WTC11 (cell line): ENCODE measurements around the gene HSPB6.

Experiments used
- CTCF ChIP-seq: fragments of 200-600 bp; IDR thresholded peaks from 2 replicates; pipeline ENCODE4 v1.8.0; 2022; ENCODE audit warnings: antibody characterized with exemption
- JUN ChIP-seq: sonication (generic); formaldehyde crosslinking; IDR thresholded peaks from 2 replicates; pipeline ENCODE4 v1.8.0; 2023; ENCODE audit warnings: mild to moderate bottlenecking, missing genetic modification reagents
- NFYB ChIP-seq: sonication (generic); formaldehyde crosslinking; conservative IDR thresholded peaks from 2 replicates; pipeline ENCODE4 v1.8.0; 2022; ENCODE audit warnings: low read depth, missing genetic modification reagents
- SP1 ChIP-seq: sonication (generic); formaldehyde crosslinking; conservative IDR thresholded peaks from 2 replicates; pipeline ENCODE4 v1.8.1; 2022; ENCODE audit warnings: missing genetic modification reagents
- USF1 ChIP-seq: sonication (generic); formaldehyde crosslinking; IDR thresholded peaks from 2 replicates; pipeline ENCODE4 v1.8.0; 2022; ENCODE audit warnings: mild to moderate bottlenecking, missing genetic modification reagents
- TF ChIP-seq, protein P1 (sequence below): fragments of 250-450 bp; sonication (Bioruptor Pico); IDR thresholded peaks from 2 replicates; pipeline ENCODE4 v1.9.0; 2021; ENCODE audit warnings: moderate library complexity, mild to moderate bottlenecking, inconsistent platforms, borderline replicate concordance
- TF ChIP-seq, protein P2 (sequence below): sonication (generic); formaldehyde crosslinking; IDR thresholded peaks from 2 replicates; pipeline ENCODE4 v1.8.0; 2023; ENCODE audit warnings: mild to moderate bottlenecking, missing genetic modification reagents
- TF ChIP-seq, protein P3 (sequence below): sonication (generic); formaldehyde crosslinking; conservative IDR thresholded peaks from 2 replicates; pipeline ENCODE4 v1.8.1; 2022; ENCODE audit warnings: mild to moderate bottlenecking, missing genetic modification reagents

- TF ChIP-seq, protein P1, sequence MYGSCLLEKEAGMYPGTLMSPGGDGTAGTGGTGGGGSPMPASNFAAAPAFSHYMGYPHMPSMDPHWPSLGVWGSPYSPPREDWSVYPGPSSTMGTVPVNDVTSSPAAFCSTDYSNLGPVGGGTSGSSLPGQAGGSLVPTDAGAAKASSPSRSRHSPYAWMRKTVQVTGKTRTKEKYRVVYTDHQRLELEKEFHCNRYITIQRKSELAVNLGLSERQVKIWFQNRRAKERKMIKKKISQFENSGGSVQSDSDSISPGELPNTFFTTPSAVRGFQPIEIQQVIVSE (CRISPR knock-in tag), result no peak
- TF ChIP-seq CTCF, result no peak
- peak; percentile 56 for TF ChIP-seq NFYB (CRISPR knock-in tag)
- TF ChIP-seq, protein P2, sequence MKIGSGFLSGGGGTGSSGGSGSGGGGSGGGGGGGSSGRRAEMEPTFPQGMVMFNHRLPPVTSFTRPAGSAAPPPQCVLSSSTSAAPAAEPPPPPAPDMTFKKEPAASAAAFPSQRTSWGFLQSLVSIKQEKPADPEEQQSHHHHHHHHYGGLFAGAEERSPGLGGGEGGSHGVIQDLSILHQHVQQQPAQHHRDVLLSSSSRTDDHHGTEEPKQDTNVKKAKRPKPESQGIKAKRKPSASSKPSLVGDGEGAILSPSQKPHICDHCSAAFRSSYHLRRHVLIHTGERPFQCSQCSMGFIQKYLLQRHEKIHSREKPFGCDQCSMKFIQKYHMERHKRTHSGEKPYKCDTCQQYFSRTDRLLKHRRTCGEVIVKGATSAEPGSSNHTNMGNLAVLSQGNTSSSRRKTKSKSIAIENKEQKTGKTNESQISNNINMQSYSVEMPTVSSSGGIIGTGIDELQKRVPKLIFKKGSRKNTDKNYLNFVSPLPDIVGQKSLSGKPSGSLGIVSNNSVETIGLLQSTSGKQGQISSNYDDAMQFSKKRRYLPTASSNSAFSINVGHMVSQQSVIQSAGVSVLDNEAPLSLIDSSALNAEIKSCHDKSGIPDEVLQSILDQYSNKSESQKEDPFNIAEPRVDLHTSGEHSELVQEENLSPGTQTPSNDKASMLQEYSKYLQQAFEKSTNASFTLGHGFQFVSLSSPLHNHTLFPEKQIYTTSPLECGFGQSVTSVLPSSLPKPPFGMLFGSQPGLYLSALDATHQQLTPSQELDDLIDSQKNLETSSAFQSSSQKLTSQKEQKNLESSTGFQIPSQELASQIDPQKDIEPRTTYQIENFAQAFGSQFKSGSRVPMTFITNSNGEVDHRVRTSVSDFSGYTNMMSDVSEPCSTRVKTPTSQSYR (CRISPR knock-in tag), result peak; percentile 33; the same call in 1 of the 2 replicates
- TF ChIP-seq SP1 (CRISPR knock-in tag), result peak; percentile 84
- no peak for TF ChIP-seq USF1 (CRISPR knock-in tag)
- TF ChIP-seq JUN (CRISPR knock-in tag), result no peak
- TF ChIP-seq, protein P3, sequence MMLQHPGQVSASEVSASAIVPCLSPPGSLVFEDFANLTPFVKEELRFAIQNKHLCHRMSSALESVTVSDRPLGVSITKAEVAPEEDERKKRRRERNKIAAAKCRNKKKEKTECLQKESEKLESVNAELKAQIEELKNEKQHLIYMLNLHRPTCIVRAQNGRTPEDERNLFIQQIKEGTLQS (CRISPR knock-in tag), result no peak
Observed at GRCh38 chr19:35740423-35741202, 16.2 kb downstream of the HSPB6 start.
